Sciatic nerve (tissue), 2 donors: Measurements from ENCODE around the gene PIP5KL1. TPM values are rescaled to one million over a fixed set of nuclear protein-coding genes. Genes with fewer than 3 reads are reported as not detected.
A peak's percentile ranks its signal among the peaks of the same experiment; 100 is the strongest.

Experiments used
- ATAC-seq: fragments of 200-7000 bp; cut with Tn5 transposase; one replicate; pipeline ENCODE4 v1.9.1; 2020; ENCODE audit warnings: mild to moderate bottlenecking, moderate library complexity
- DNase-seq: peaks from one replicate; pipeline ENCODE4 v3.0.0-alpha.2; 2020; ENCODE audit warnings: low spot score
- intact Hi-C: fragments of 100-400 bp; cut with DNase I; formaldehyde crosslinking; loops from one replicate; pipeline ENCODE4 v1.14.2; 2022
- total RNA-seq: library from RNA; stranded (reverse); fragmentation: NEBNext Ultra II Directional; extraction: Animal tissue kit (Norgen Biotek cat#: 25700); gene quantifications from one replicate; pipeline ENCODE4 v1.2.1, GENCODE V29; 2021
- donor health status: DM: no; HTN: no; CAD: no.
- donor health status: DM: no; HTN: no; CAD: no.

PIP5KL1 gene
- total RNA-seq, 1 donor from 2014 or later, result 2.0 TPM

- intact Hi-C loops, result no loop called here
- ATAC-seq (peak; percentile 1), DNase-seq (no peak)
Observed at GRCh38 chr9:127905004-127905728, 25.4 kb downstream of the PIP5KL1 start.

- peak; percentile 16 for ATAC-seq
- DNase-seq, result no peak
- intact Hi-C loops, result no loop called here
Observed at GRCh38 chr9:127904561-127905003, 26.0 kb downstream of the PIP5KL1 start.

GRCh38 chr9:127903557-127904475, 26.8 kb downstream of the PIP5KL1 start:
- intact Hi-C loops, result no loop called here
- DNase-seq (peak; percentile 89), ATAC-seq (peak; percentile 46)

GRCh38 chr9:127899128-127899943, 31.2 kb downstream of the PIP5KL1 start, which contains the start of gene ST6GALNAC6:
Gene ST6GALNAC6 (minus strand): TSS chr9:127899603. CDS start chr9:127897981, 1,622 bp downstream.
- peak; percentile 60 for ATAC-seq
- intact Hi-C loops, result no loop called here
- DNase-seq, result peak; percentile 87

GRCh38 chr9:127898433-127899127, 32.0 kb downstream of the PIP5KL1 start:
- peak; percentile 69 for ATAC-seq
- intact Hi-C loops, result no loop called here
- DNase-seq, result no peak

- intact Hi-C loops, result no loop called here
- DNase-seq, result peak; percentile 91
- ATAC-seq, result peak; percentile 91
Observed at GRCh38 chr9:127897193-127897692, 33.3 kb downstream of the PIP5KL1 start.

- intact Hi-C loops, result no loop called here
- no peak for DNase-seq
- ATAC-seq, result peak; percentile 13
Observed at GRCh38 chr9:127896395-127897192, 34.0 kb downstream of the PIP5KL1 start.

GRCh38 chr9:127895811-127896210, 34.8 kb downstream of the PIP5KL1 start:
- intact Hi-C loops, result no loop called here
- no peak for ATAC-seq

GRCh38 chr9:127893392-127893791, 37.2 kb downstream of the PIP5KL1 start:
- no peak for DNase-seq
- no peak for ATAC-seq
- intact Hi-C loops, result no loop called here

More at GRCh38 chr9:127895811-127896210, 34.8 kb downstream of the PIP5KL1 start:
- no peak for DNase-seq

- intact Hi-C loops, result no loop called here
- ATAC-seq, result no peak
- DNase-seq, result no peak
Observed at GRCh38 chr9:127892831-127893230, 37.7 kb downstream of the PIP5KL1 start.

GRCh38 chr9:127890053-127890452, 40.5 kb downstream of the PIP5KL1 start:
- no peak for DNase-seq
- no peak for ATAC-seq
- intact Hi-C loops, result no loop called here

- intact Hi-C loops, result no loop called here
- DNase-seq (no peak), ATAC-seq (no peak)
Observed at GRCh38 chr9:127887792-127888191, 42.8 kb downstream of the PIP5KL1 start.

GRCh38 chr9:127886401-127886972, 44.1 kb downstream of the PIP5KL1 start:
- DNase-seq, result no peak
- intact Hi-C loops, result no loop called here
- ATAC-seq, result peak; percentile 8

GRCh38 chr9:127885508-127886281, 44.9 kb downstream of the PIP5KL1 start:
- DNase-seq (no peak), ATAC-seq (no peak)
- intact Hi-C loops, result no loop called here

- no peak for ATAC-seq
- intact Hi-C loops, result no loop called here
- DNase-seq, result no peak
Observed at GRCh38 chr9:127884976-127885490, 45.5 kb downstream of the PIP5KL1 start.

GRCh38 chr9:127884427-127884911, 46.1 kb downstream of the PIP5KL1 start:
- ATAC-seq, result peak; percentile 41
- intact Hi-C loops, result no loop called here
- DNase-seq, result no peak
